Urinary bladder (tissue), 4 donors: ENCODE data around the gene GLI3. TPM values are rescaled to one million over a fixed set of nuclear protein-coding genes. Genes with fewer than 3 reads are reported as not detected.

ENCODE experiments used
- DNase-seq: peaks from one replicate; pipeline ENCODE4 v3.0.0-alpha.2; 2015; ENCODE audit errors: extremely low spot score
- H3K27ac ChIP-seq: one replicate; pipeline ENCODE4 v1.5.1; 2013; ENCODE audit warnings: low read depth, mild to moderate bottlenecking, moderate library complexity
- H3K36me3 ChIP-seq: one replicate; pipeline ENCODE4 v1.6.1; 2013; ENCODE audit warnings: mild to moderate bottlenecking, moderate library complexity; ENCODE audit not compliant: insufficient read depth
- H3K4me1 ChIP-seq: one replicate; pipeline ENCODE4 v1.6.1; 2013; ENCODE audit warnings: mild to moderate bottlenecking, moderate library complexity; ENCODE audit not compliant: insufficient read depth
- H3K4me3 ChIP-seq: one replicate; pipeline ENCODE4 v1.5.1; 2013; ENCODE audit warnings: low read depth, low read length
- WGBS: extraction: QIAGEN DNeasy Blood & Tissue Kit; methylation state at CpG from one replicate; pipeline ENCODE4 v1.1.7; 2013; 5-methylcytosine and 5-hydroxymethylcytosine counted together
- polyA plus RNA-seq: library from polyadenylated mRNA; stranded (reverse); fragments of 200-250 nt; gene quantifications from one replicate; pipeline ENCODE4 v1.2.3, GENCODE V29; 2013
- total RNA-seq: library from RNA; depleted of rRNA; stranded (reverse); fragments of >200 nt; gene quantifications from one replicate; pipeline ENCODE4 v1.2.3, GENCODE V29; 2014
- donor health status: healthy with polysubstance abuse.
- donor health status: healthy.

Gene GLI3
- total and polyA plus RNA-seq, 2 donors, result 8.1 to 23.2 TPM

- H3K4me1 ChIP-seq, result peaks cover 2% of the 10 kb centered on the region
These were observed 242.3 kb downstream of the GLI3 start for GRCh38 chr7:41994746-41995110.

GRCh38 chr7:41994036-41994745 lies 242.8 kb downstream of the GLI3 start:
- 52% methylated on average over 3 of the region's 3 CpGs for WGBS
- no peak for DNase-seq
- H3K36me3 ChIP-seq, result no peaks in the 10 kb centered on the region
- H3K4me3 ChIP-seq, result no peak overlapping the region
- H3K27ac ChIP-seq, result peak overlapping the region; percentile 44
- peaks cover 2% of the 10 kb centered on the region for H3K4me1 ChIP-seq

More at GRCh38 chr7:41994746-41995110, 242.3 kb downstream of the GLI3 start:
- no peak overlapping the region for H3K27ac ChIP-seq
- H3K36me3 ChIP-seq, result no peaks in the 10 kb centered on the region
- no peak for DNase-seq
- 78% methylated on average over 4 of the region's 4 CpGs for WGBS
- H3K4me3 ChIP-seq, result no peak overlapping the region

- no peak overlapping the region for H3K4me3 ChIP-seq
- H3K36me3 ChIP-seq, result no peaks in the 10 kb centered on the region
- H3K4me1 ChIP-seq, result peaks cover 2% of the 10 kb centered on the region
- no peak for DNase-seq
- no peak overlapping the region for H3K27ac ChIP-seq
- 49% methylated on average over 13 of the region's 13 CpGs for WGBS
These were observed 243.8 kb downstream of the GLI3 start for GRCh38 chr7:41992881-41993867.

GRCh38 chr7:41984888-41985287 lies 252.1 kb downstream of the GLI3 start:
- no peak overlapping the region for H3K27ac ChIP-seq
- WGBS, result 93% methylated on average over 1 of the region's 1 CpG
- no peaks in the 10 kb centered on the region for H3K4me1 ChIP-seq
- no peak overlapping the region for H3K4me3 ChIP-seq
- no peak for DNase-seq
- no peaks in the 10 kb centered on the region for H3K36me3 ChIP-seq

- no peak overlapping the region for H3K4me3 ChIP-seq
- 93% methylated on average over 12 of the region's 12 CpGs for WGBS
- H3K4me1 ChIP-seq, result no peaks in the 10 kb centered on the region
- H3K27ac ChIP-seq, result no peak overlapping the region
- DNase-seq, result no peak
- no peaks in the 10 kb centered on the region for H3K36me3 ChIP-seq
These were observed 255.7 kb downstream of the GLI3 start for GRCh38 chr7:41981046-41982040.

- no peak overlapping the region for H3K27ac ChIP-seq
- H3K36me3 ChIP-seq, result no peaks in the 10 kb centered on the region
- H3K4me3 ChIP-seq, result no peak overlapping the region
- peak; percentile 74 for DNase-seq
- H3K4me1 ChIP-seq, result no peaks in the 10 kb centered on the region
- WGBS, result 20% methylated on average over 6 of the region's 6 CpGs
These were observed 257.1 kb downstream of the GLI3 start for GRCh38 chr7:41979834-41980307.

GRCh38 chr7:41978858-41979257 lies 258.2 kb downstream of the GLI3 start:
- no peak overlapping the region for H3K4me3 ChIP-seq
- DNase-seq, result no peak
- no peak overlapping the region for H3K27ac ChIP-seq
- 91% methylated on average over 4 of the region's 4 CpGs for WGBS
- no peaks in the 10 kb centered on the region for H3K36me3 ChIP-seq
- H3K4me1 ChIP-seq, result no peaks in the 10 kb centered on the region

- WGBS, result 84% methylated on average over 3 of the region's 3 CpGs
- no peak for DNase-seq
- H3K4me3 ChIP-seq, result no peak overlapping the region
- no peak overlapping the region for H3K27ac ChIP-seq
- no peaks in the 10 kb centered on the region for H3K4me1 ChIP-seq
- no peaks in the 10 kb centered on the region for H3K36me3 ChIP-seq
These were observed 259.3 kb downstream of the GLI3 start for GRCh38 chr7:41977661-41978060.

- H3K27ac ChIP-seq, result no peak overlapping the region
- H3K4me1 ChIP-seq, result no peaks in the 10 kb centered on the region
- DNase-seq, result no peak
- 45% methylated on average over 9 of the region's 9 CpGs for WGBS
- no peak overlapping the region for H3K4me3 ChIP-seq
- H3K36me3 ChIP-seq, result no peaks in the 10 kb centered on the region
These were observed 259.8 kb downstream of the GLI3 start for GRCh38 chr7:41977151-41977651.

GRCh38 chr7:41976411-41976810 lies 260.6 kb downstream of the GLI3 start:
- 91% methylated on average over 2 of the region's 2 CpGs for WGBS
- no peak for DNase-seq
- Histone ChIP-seq H3K36me3 (no peaks in the 10 kb centered on the region), H3K4me3 (no peak overlapping the region), H3K27ac (no peak overlapping the region), H3K4me1 (no peaks in the 10 kb centered on the region)

GRCh38 chr7:41975849-41976248 lies 261.2 kb downstream of the GLI3 start:
- no peak overlapping the region for H3K4me3 ChIP-seq
- no peaks in the 10 kb centered on the region for H3K36me3 ChIP-seq
- H3K4me1 ChIP-seq, result no peaks in the 10 kb centered on the region
- DNase-seq, result no peak
- H3K27ac ChIP-seq, result no peak overlapping the region

- Histone ChIP-seq H3K36me3 (no peaks in the 10 kb centered on the region), H3K4me1 (no peaks in the 10 kb centered on the region), H3K4me3 (no peak overlapping the region), H3K27ac (no peak overlapping the region)
- no peak for DNase-seq
- WGBS, result 80% methylated on average over 4 of the region's 4 CpGs
These were observed 262.0 kb downstream of the GLI3 start for GRCh38 chr7:41974870-41975557.
